GM12864 (cell line): ENCODE results near the gene PEAK1.

ENCODE experiments used
- DNase-seq: peaks from one replicate; pipeline ENCODE4 v3.0.0-alpha.2; 2011; ENCODE audit warnings: low read depth
- H3K4me3 ChIP-seq: 2 replicates; pipeline ENCODE4 v1.5.1; 2011; ENCODE audit warnings: mild to moderate bottlenecking, low read depth, low read length, control low read depth
- CTCF ChIP-seq: IDR thresholded peaks from 2 replicates; pipeline ENCODE4 v1.5.1; 2011; ENCODE audit warnings: low read depth, mild to moderate bottlenecking, moderate library complexity, low read length, control low read depth, inconsistent platforms; ENCODE audit errors: missing control alignments

Gene PEAK1

GRCh38 chr15:77292969-77293558 is 126.8 kb downstream of the PEAK1 start:
- H3K4me3 ChIP-seq: no peak overlapping the region
- no peak for TF ChIP-seq CTCF
- no peak for DNase-seq

- no peak for DNase-seq
- no peak overlapping the region for H3K4me3 ChIP-seq
- TF ChIP-seq CTCF: no peak
These were observed 128.8 kb downstream of the PEAK1 start for GRCh38 chr15:77291107-77291506.

- H3K4me3 ChIP-seq: no peak overlapping the region
- DNase-seq: no peak
- no peak for TF ChIP-seq CTCF
These were observed 132.5 kb downstream of the PEAK1 start for GRCh38 chr15:77287385-77287784.

- no peak for TF ChIP-seq CTCF
- no peak overlapping the region for H3K4me3 ChIP-seq
- no peak for DNase-seq
These were observed 134.6 kb downstream of the PEAK1 start for GRCh38 chr15:77285057-77285997.

- no peak overlapping the region for H3K4me3 ChIP-seq
- DNase-seq: no peak
- no peak for TF ChIP-seq CTCF
These were observed 137.6 kb downstream of the PEAK1 start for GRCh38 chr15:77282333-77282732.

GRCh38 chr15:77276943-77277342 is 143.0 kb downstream of the PEAK1 start:
- no peak overlapping the region for H3K4me3 ChIP-seq
- no peak for DNase-seq
- no peak for TF ChIP-seq CTCF
